Endothelial cell of umbilical vein (primary cell): ENCODE data around the gene SAP30. TPM values are rescaled to one million over a fixed set of nuclear protein-coding genes. Genes with fewer than 3 reads are reported as not detected.

ENCODE experiments used
- BruUV-seq: library from RNA; stranded (reverse); fragments of 400-500 nt; replicated peaks from 2 replicates; lab custom pipeline; 2021; lab: Mats Ljungman, UMichigan
- CTCF ChIA-PET: fragments of 300-600, 350-600 bp; sonication (Branson Sonifier 250); formaldehyde crosslinking; loops from one replicate; lab custom pipeline; 2021; ENCODE audit warnings: antibody characterized with exemption, inconsistent platforms; lab: Charles Lee
- POLR2A ChIA-PET: fragments of 300-600, 350-600 bp; sonication (Branson Sonifier 250); formaldehyde crosslinking; loops from one replicate; lab custom pipeline; 2021; ENCODE audit warnings: antibody characterized with exemption, inconsistent platforms; lab: Charles Lee
- DNase-seq: peaks from one replicate; pipeline ENCODE4 v3.0.0-alpha.2; 2011; ENCODE audit warnings: low read depth, low spot score
- FAIRE-seq: peaks from 2 replicates; lab custom pipeline; 2011; peaks lifted over from hg19 to GRCh38; lab: Jason Lieb, UNC
- H2AFZ ChIP-seq: 2 replicates; pipeline ENCODE4 v1.6.0; 2012; ENCODE audit warnings: low read depth, low read length, control low read depth, inconsistent platforms
- H3K27ac ChIP-seq: 2 replicates; pipeline ENCODE4 v1.5.1; 2011; ENCODE audit warnings: low read depth, mild to moderate bottlenecking, control low read depth, low read length, moderate library complexity; ENCODE audit not compliant: insufficient read depth
- H3K27me3 ChIP-seq, 2 experiments: 2 replicates each; pipeline versions ENCODE4 v1.6.0 to v1.6.1; 2011; ENCODE audit warnings: low read length in 2 of 2, mixed read lengths in 1 of 2; ENCODE audit not compliant: control insufficient read depth in 2 of 2, insufficient read depth in 2 of 2
- H3K36me3 ChIP-seq, 2 experiments: 2 replicates in 1 of 2; 3 replicates in 1 of 2; pipeline ENCODE4 v1.5.1; 2011; ENCODE audit warnings: low read length in 2 of 2, mild to moderate bottlenecking in 1 of 2, moderate library complexity in 1 of 2; ENCODE audit not compliant: control insufficient read depth in 2 of 2, insufficient read depth in 2 of 2; ENCODE audit errors: extremely low read depth in 1 of 2
- H3K4me1 ChIP-seq: 3 replicates; pipeline ENCODE4 v1.5.1; 2011; ENCODE audit warnings: mild to moderate bottlenecking, low read length; ENCODE audit not compliant: control insufficient read depth, insufficient read depth; ENCODE audit errors: extremely low read depth
- H3K4me2 ChIP-seq: 2 replicates; pipeline ENCODE4 v1.6.1; 2011; ENCODE audit warnings: low read length, control low read depth, mixed read lengths; ENCODE audit not compliant: insufficient read depth
- H3K4me3 ChIP-seq, 3 experiments: fragments of 200-600 bp in 1 of 3; sonication (generic), shearing (Covaris generic) in 1 of 3; replicated peaks in 1 of 3; 2 replicates each; pipeline ENCODE4 v1.5.1; 2011 to 2016; ENCODE audit warnings: control low read depth in 3 of 3, low read length in 3 of 3, mild to moderate bottlenecking in 2 of 3, inconsistent platforms in 1 of 3, low read depth in 1 of 3, moderate library complexity in 1 of 3; ENCODE audit not compliant: insufficient read depth in 1 of 3
- H3K79me2 ChIP-seq: 2 replicates; pipeline ENCODE4 v1.6.0; 2012; ENCODE audit warnings: low read length, inconsistent platforms; ENCODE audit not compliant: control insufficient read depth, insufficient read depth
- H3K9ac ChIP-seq: replicated peaks from 2 replicates; pipeline ENCODE3; 2011; ENCODE audit warnings: low read length, control low read depth; ENCODE audit not compliant: insufficient read depth; ENCODE audit errors: extremely low read depth
- H3K9me1 ChIP-seq: replicated peaks from 3 replicates; pipeline ENCODE4 v1.6.0; 2011; ENCODE audit warnings: mild to moderate bottlenecking, low read length; ENCODE audit not compliant: control insufficient read depth, insufficient read depth; ENCODE audit errors: extremely low read depth
- H3K9me3 ChIP-seq: replicated peaks from 2 replicates; pipeline ENCODE4 v1.5.1; 2012; ENCODE audit warnings: low read length, inconsistent platforms; ENCODE audit not compliant: control insufficient read depth, insufficient read depth
- H4K20me1 ChIP-seq: replicated peaks from 2 replicates; pipeline ENCODE3; 2011; ENCODE audit warnings: mild to moderate bottlenecking, low read length; ENCODE audit not compliant: control insufficient read depth, insufficient read depth; ENCODE audit errors: extremely low read depth
- CTCF ChIP-seq, 2 donors: IDR thresholded peaks; 1 replicate in 1 of 2; 2 replicates in 1 of 2; pipeline ENCODE4 v1.5.1; 2011; ENCODE audit warnings: low read length in 2 of 2, mild to moderate bottlenecking in 2 of 2, moderate library complexity in 2 of 2, control low read depth in 1 of 2, inconsistent platforms in 1 of 2, low read depth in 1 of 2; ENCODE audit not compliant: insufficient read depth in 1 of 2; ENCODE audit errors: extremely low read depth in 1 of 2
- EZH2 ChIP-seq: IDR thresholded peaks from 2 replicates; pipeline ENCODE4 v1.6.1; 2012; ENCODE audit warnings: borderline replicate concordance, low read depth, mild to moderate bottlenecking, moderate library complexity, low read length, inconsistent platforms; ENCODE audit not compliant: severe bottlenecking
- JUN ChIP-seq: IDR thresholded peaks from 2 replicates; pipeline ENCODE4 v1.6.1; 2011; ENCODE audit warnings: borderline replicate concordance, low read depth; ENCODE audit not compliant: insufficient read length, insufficient read depth
- MAX ChIP-seq: IDR thresholded peaks from 2 replicates; pipeline ENCODE4 v1.6.1; 2011; ENCODE audit not compliant: insufficient read depth, insufficient read length
- MYC ChIP-seq: IDR thresholded peaks from one replicate; pipeline ENCODE4 v1.6.1; 2011; ENCODE audit warnings: mild to moderate bottlenecking, low read depth, low read length
- POLR2A ChIP-seq: IDR thresholded peaks from 2 replicates; pipeline ENCODE4 v1.6.1; 2012; ENCODE audit warnings: low read depth, mild to moderate bottlenecking, control low read depth, low read length
- dilution Hi-C: fragments of 300-500 bp; cut with MboI; formaldehyde crosslinking; loops from one replicate; pipeline ENCODE4 v1.15.0; 2019; ENCODE audit warnings: low sequenced_read_pairs; ENCODE audit not compliant: extremely low pct_ligation_motif_present
- intact Hi-C: fragments of 100-400 bp; cut with micrococcal nuclease; formaldehyde crosslinking; loops from one replicate; pipeline ENCODE4 v1.10.0; 2022
- polyA plus RNA-seq, 4 experiments: library from polyadenylated mRNA; depleted of rRNA in 3 of 4; stranded (reverse) in 3 of 4; unstranded in 1 of 4; fragments of >200 nt; gene quantifications; 2 replicates each; pipeline versions ENCODE4 v1.2.1 to v1.2.3, GENCODE V29; 2011 to 2012; ENCODE audit warnings: missing spikeins in 1 of 4
- total RNA-seq: library from RNA; stranded (reverse); gene quantifications from 2 replicates; pipeline ENCODE4 v1.2.3, GENCODE V29; 2021

The SAP30 gene
- total and polyA plus RNA-seq, 2 donors (not counting 3 experiments of a cell fraction or from before 2014, with no cell fraction given): 9.9 to 23.8 TPM

- peaks cover 2% of the 10 kb centered on the region for H3K4me1 ChIP-seq
- dilution Hi-C loops: no loop called here
- no peak for TF ChIP-seq JUN
- H3K4me2 ChIP-seq: no peak overlapping the region
- no peaks in the 10 kb centered on the region for H3K36me3 ChIP-seq
- no peak overlapping the region for H3K9ac ChIP-seq
- H3K27me3 ChIP-seq: no peaks in the 10 kb centered on the region
- no peak overlapping the region for H3K27ac ChIP-seq
- ChIA-PET CTCF (interaction anchor here (0.7 to 2.5 kb wide), 5 partner anchors 9 to 73 kb away, joined by 3 to 7 read pairs (median 3); no protein-coding TSS in a partner anchor), POLR2A (no interaction called here)
- no peak overlapping the region for H2AFZ ChIP-seq
- no peaks in the 10 kb centered on the region for H4K20me1 ChIP-seq
- H3K9me3 ChIP-seq: no peaks in the 10 kb centered on the region
- BruUV-seq: no TSS peak
- intact Hi-C loops: no loop called here
- H3K79me2 ChIP-seq: no peaks in the 10 kb centered on the region
- H3K9me1 ChIP-seq: no peaks in the 10 kb centered on the region
- no peak overlapping the region for H3K4me3 ChIP-seq
- DNase-seq: no peak
- FAIRE-seq: no peak
These were observed 23.3 kb upstream of the SAP30 start for GRCh38 chr4:173347467-173347866.

- Histone ChIP-seq H2AFZ (no peak overlapping the region), H3K27ac (no peak overlapping the region), H4K20me1 (no peaks in the 10 kb centered on the region), H3K9me3 (no peaks in the 10 kb centered on the region), H3K9ac (no peak overlapping the region), H3K4me1 (no peaks in the 10 kb centered on the region), H3K36me3 (no peaks in the 10 kb centered on the region), H3K4me2 (no peak overlapping the region), H3K9me1 (no peaks in the 10 kb centered on the region), H3K4me3 (no peak overlapping the region), H3K27me3 (peaks cover 2 to 7% of the 10 kb centered on the region in 2 experiments), H3K79me2 (no peaks in the 10 kb centered on the region)
- CTCF ChIA-PET: interaction anchor here (0.8 to 2.1 kb wide), 4 partner anchors 10 to 39 kb away, joined by 4 to 8 read pairs (median 4); partner anchors contain the start of gene SAP30
- no peak for DNase-seq
- POLR2A ChIA-PET: no interaction called here
- dilution Hi-C loops: no loop called here
- no TSS peak for BruUV-seq
- intact Hi-C loops: no loop called here
- no peak for TF ChIP-seq POLR2A
- TF ChIP-seq MYC: no peak
- no peak for TF ChIP-seq MAX
- no peak for TF ChIP-seq EZH2
- no peak for TF ChIP-seq JUN
- no peak for TF ChIP-seq CTCF (IDR thresholded peaks at IDR 0.05; ENCODE audit: extremely low read depth in 1 of 2, insufficient read depth in 1 of 2, low read depth in 1 of 2, low read length in 2 of 2)
- FAIRE-seq: no peak
These were observed 12.8 kb upstream of the SAP30 start for GRCh38 chr4:173357939-173358338.
